ENCODE data around the gene LMLN. TPM values are rescaled to one million over a fixed set of nuclear protein-coding genes. Genes with fewer than 3 reads are reported as not detected.
"Not testable (repeated sequence)": the region's sequence is repeated elsewhere in the genome, so short reads cannot be mapped to it uniquely, and the experiment has no call there.

The LMLN gene
- total RNA-seq, 1 experiment from 2014 or later = 17.4 TPM

GRCh38 chr3:197958346-197958745 lies 1.7 kb upstream of the LMLN start:
- Histone ChIP-seq H3K4me3 (ENCODE audit: low read depth, low read length, poor library complexity, severe bottlenecking) (no peak overlapping the region), H3K27ac (ENCODE audit: low read depth, low read length, poor library complexity, severe bottlenecking) (peak overlapping the region; percentile 78), H3K9me3 (ENCODE audit: low read depth, low read length, poor library complexity, severe bottlenecking) (no peaks in the 10 kb centered on the region), H3K27me3 (replicated peaks; ENCODE audit: insufficient read depth, low read depth, low read length, poor library complexity) (no peaks in the 10 kb centered on the region), H3K4me1 (ENCODE audit: insufficient read depth, low read length, poor library complexity, severe bottlenecking) (peaks cover 40% of the 10 kb centered on the region), H3K36me3 (ENCODE audit: insufficient read depth, low read length, poor library complexity, severe bottlenecking) (peaks cover 38% of the 10 kb centered on the region)
- no peak for DNase-seq (ENCODE audit: low spot score)
- TF ChIP-seq, protein P1, sequence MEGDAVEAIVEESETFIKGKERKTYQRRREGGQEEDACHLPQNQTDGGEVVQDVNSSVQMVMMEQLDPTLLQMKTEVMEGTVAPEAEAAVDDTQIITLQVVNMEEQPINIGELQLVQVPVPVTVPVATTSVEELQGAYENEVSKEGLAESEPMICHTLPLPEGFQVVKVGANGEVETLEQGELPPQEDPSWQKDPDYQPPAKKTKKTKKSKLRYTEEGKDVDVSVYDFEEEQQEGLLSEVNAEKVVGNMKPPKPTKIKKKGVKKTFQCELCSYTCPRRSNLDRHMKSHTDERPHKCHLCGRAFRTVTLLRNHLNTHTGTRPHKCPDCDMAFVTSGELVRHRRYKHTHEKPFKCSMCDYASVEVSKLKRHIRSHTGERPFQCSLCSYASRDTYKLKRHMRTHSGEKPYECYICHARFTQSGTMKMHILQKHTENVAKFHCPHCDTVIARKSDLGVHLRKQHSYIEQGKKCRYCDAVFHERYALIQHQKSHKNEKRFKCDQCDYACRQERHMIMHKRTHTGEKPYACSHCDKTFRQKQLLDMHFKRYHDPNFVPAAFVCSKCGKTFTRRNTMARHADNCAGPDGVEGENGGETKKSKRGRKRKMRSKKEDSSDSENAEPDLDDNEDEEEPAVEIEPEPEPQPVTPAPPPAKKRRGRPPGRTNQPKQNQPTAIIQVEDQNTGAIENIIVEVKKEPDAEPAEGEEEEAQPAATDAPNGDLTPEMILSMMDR (conservative IDR thresholded peaks at IDR 0.05; ENCODE audit: low read depth, low read length) = no peak
- TF ChIP-seq EZH2 (IDR thresholded peaks at IDR 0.05; ENCODE audit: borderline replicate concordance, low read depth, low read length, poor library complexity, severe bottlenecking) = no peak
- CTCF ChIA-PET = interaction anchor here (0.6 kb wide), 1 partner anchor 222 kb away, joined by 3 read pairs; the partner anchor contains the start of gene RUBCN
- intact Hi-C loops (cut with micrococcal nuclease; ENCODE audit: unreplicated experiment) = no loop called here
- POLR2A ChIA-PET (ENCODE audit: low non-redundant PET) = interaction anchor here (0.6 to 0.7 kb wide), 3 partner anchors 52 to 378 kb away, joined by 3 to 10 read pairs (median 4); no protein-coding TSS in a partner anchor
- no TSS peak for BruUV-seq (replicated peaks)

DNA sequence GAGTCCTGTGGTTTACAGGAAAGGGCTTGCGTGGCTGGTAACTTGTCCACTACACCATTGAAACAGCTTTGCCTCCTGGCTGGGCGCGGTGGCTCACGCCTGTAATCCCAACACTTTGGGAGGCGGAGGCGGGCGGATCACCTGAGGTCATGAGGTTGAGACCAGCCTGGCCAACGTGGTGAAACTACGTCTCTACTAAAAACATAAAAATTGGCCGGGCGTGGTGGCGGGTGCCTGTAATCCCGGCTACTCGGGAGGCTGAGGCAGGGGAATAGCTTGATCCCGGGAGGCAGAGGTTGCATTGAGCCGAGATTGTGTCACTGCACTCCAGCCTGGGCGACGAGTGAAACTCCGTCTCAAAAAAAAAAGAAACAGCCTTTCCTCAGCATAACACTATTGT lies 1.2 kb upstream of the LMLN start:
- Histone ChIP-seq H3K4me3 (ENCODE audit: low read depth, low read length, poor library complexity, severe bottlenecking) (peak overlapping the region; percentile 75), H3K4me1 (ENCODE audit: insufficient read depth, low read length, poor library complexity, severe bottlenecking) (peaks cover 40% of the 10 kb centered on the region), H3K36me3 (ENCODE audit: insufficient read depth, low read length, poor library complexity, severe bottlenecking) (peaks cover 33% of the 10 kb centered on the region)
- DNase-seq (ENCODE audit: low spot score); intact Hi-C loops (cut with micrococcal nuclease; ENCODE audit: unreplicated experiment); CTCF ChIA-PET; H3K27me3 ChIP-seq (replicated peaks; ENCODE audit: insufficient read depth, low read depth, low read length, poor library complexity); BruUV-seq (replicated peaks); H3K27ac ChIP-seq (ENCODE audit: low read depth, low read length, poor library complexity, severe bottlenecking); H3K9me3 ChIP-seq (ENCODE audit: low read depth, low read length, poor library complexity, severe bottlenecking): not testable (repeated sequence)
- POLR2A ChIA-PET (ENCODE audit: low non-redundant PET) = interaction anchor here (0.6 to 0.7 kb wide), 3 partner anchors 52 to 379 kb away, joined by 3 to 10 read pairs (median 4); no protein-coding TSS in a partner anchor

DNA sequence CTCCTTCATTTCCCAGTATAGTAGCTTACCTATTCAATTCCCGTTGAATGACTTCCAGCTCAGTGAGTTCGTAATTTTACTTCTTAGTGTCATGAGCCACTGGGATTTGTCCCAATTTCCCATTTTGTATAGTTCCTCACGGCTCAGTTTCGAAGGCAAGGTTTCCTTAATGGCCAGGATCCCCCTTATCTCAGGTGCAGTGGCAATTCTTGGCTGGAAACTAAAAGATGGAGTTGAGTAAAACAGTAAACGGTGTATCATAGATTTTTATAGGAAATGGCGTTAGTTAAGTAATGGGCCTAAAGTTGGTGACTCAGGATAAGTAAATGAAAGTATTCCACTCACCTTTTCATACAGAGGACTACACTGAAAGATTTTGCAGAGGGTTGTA lies 522 bp upstream of the LMLN start:
- CTCF ChIA-PET = no interaction called here
- Histone ChIP-seq H3K27me3 (replicated peaks; ENCODE audit: insufficient read depth, low read depth, low read length, poor library complexity) (no peaks in the 10 kb centered on the region), H3K4me1 (ENCODE audit: insufficient read depth, low read length, poor library complexity, severe bottlenecking) (peaks cover 40% of the 10 kb centered on the region), H3K4me3 (ENCODE audit: low read depth, low read length, poor library complexity, severe bottlenecking) (peak overlapping the region; percentile 75), H3K27ac (ENCODE audit: low read depth, low read length, poor library complexity, severe bottlenecking) (peak overlapping the region; percentile 83), H3K36me3 (ENCODE audit: insufficient read depth, low read length, poor library complexity, severe bottlenecking) (peaks cover 26% of the 10 kb centered on the region), H3K9me3 (ENCODE audit: low read depth, low read length, poor library complexity, severe bottlenecking) (no peaks in the 10 kb centered on the region)
- POLR2A ChIA-PET (ENCODE audit: low non-redundant PET) = no interaction called here
- TSS peak; percentile 89 for BruUV-seq (replicated peaks)
- intact Hi-C loops (cut with micrococcal nuclease; ENCODE audit: unreplicated experiment) = no loop called here
- no peak for DNase-seq (ENCODE audit: low spot score)
- no peak for TF ChIP-seq EZH2 (IDR thresholded peaks at IDR 0.05; ENCODE audit: borderline replicate concordance, low read depth, low read length, poor library complexity, severe bottlenecking)
- TF ChIP-seq, protein P1 (conservative IDR thresholded peaks at IDR 0.05; ENCODE audit: low read depth, low read length) = no peak

Data from A673 (cell line).